NCI-H510A treated with DMSO at 0.1 percent for 48 hours (cell line): Measurements from ENCODE around the gene GTF2H1.
A peak's percentile ranks its signal among the peaks of the same experiment; 100 is the strongest.
"Not testable (repeated sequence)": the region's sequence is repeated elsewhere in the genome, so short reads cannot be mapped to it uniquely, and the experiment has no call there.

Experiments
- DNase-seq: peaks from one replicate; lab custom pipeline; 2025; lab: John Stamatoyannopoulos, UW

The GTF2H1 gene

DNA sequence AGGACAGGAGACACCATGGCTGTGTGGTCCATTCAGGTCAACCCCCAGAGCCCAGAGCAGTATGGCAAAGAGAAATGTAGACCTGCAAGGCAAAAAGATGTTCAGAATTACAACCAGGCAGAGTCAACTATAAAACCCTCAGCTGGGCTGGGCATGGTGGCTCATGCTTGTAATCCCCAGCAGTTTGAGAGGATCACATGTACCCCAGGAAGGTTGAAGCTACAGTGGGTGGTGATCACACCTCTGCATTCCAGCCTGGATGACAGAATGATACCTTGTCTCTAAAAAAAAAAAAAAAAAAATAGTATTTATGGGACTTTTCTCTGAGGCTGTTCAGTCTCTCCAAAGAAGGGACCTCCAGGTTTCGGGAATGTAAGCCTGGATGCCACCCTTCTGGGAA lies 53.6 kb downstream of the GTF2H1 start:
- no peak for DNase-seq

DNA sequence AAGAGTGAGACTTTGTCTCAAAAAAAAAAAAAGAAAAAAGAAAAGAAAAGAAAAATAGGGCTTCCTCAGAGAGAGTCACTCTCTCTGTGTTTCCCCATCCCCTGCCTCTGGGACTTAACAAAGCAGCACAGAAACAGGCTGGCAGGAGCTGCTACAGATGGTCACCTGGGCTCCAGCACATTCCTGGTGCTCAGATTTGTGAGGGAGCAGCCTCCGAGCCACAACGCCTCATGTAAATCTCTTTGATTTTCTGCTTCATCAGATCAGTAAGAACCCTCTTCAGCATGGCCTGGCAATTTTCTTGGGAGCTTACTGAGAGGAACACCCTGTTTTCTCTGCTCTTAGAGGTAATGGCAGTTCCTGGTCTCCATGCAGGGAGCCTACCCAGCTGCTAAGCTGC lies 56.8 kb downstream of the GTF2H1 start:
- no peak for DNase-seq

DNA sequence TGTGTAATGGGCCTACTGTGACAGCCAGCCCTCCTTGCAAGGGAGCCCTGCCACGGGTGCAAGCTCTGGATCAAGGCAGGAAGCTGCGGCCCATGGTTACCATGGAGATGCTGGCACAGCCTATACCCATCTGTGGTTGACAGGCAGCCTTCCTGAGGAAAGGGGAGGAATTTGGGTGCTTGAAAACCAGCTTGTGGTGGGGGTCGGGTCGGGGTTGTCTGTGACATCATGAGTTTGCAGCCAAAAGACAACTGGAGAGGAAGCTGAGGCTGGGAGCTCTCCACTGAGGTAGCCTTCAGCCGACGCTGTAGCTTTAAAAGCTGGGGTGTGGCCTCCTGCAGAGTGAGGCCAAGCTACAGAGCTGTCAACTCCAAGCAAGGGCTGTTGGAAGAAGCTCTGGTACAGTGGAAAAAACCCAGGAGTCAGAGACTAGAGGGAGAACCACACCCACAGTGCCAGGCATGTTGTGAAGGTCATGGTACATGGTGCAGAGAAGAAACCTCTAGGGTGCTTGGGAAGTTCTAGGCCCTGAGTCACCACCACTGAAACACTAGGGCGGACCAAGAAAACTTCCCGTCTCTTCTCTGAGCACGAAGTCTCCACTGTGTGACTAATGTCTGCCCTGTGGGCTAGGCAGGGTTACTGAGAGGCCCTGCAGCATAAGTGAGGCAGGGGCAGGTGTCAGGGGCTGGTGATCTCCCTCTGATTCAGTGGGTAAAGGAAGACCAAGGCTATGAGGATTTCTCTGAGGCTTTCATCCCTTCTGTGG lies 61.2 kb downstream of the GTF2H1 start:
- DNase-seq: peak; percentile 11

DNA sequence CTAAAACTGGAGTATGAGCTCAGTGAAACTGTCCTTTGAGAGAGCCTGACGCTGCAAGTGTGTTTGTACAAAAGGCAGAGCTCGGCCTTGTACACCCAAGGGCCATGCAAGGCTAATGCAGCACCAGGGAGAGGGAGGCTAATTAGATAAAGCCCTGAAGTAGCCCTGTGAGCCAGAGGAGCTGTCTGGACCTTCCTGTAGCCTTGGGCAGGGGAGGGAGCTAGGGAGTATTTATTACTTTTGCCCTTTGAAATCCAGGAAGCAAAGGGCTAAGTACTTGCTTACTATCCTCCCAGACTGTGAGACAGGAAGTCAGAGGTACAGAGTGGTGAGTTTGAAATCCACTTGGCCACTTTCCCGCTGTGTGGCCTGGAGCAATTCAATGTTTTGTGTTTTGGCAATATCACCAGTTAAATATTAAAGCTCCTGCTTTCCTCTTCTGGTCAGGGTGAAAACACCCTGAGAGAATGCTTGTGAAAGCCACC lies 61.8 kb downstream of the GTF2H1 start:
- peak; percentile 11 for DNase-seq

DNA sequence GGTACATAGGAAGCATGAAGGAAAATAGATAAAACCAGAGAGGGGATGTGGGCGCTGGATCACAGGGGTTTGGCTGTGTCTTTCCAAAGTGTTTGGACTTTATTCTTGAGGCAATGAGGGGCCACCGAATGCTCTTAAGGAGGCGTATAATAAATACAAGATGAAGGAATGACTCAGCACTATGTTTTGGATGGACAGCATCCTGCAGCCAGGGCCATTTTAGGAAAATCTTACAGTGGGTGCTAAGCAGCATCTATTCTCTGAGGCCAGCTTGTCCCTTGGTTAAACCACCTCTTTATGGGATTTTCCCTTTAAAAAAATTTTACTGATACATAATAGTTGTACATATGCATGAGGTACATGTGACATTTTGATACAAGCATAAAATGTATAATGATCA lies 67.7 kb downstream of the GTF2H1 start:
- DNase-seq: no peak

DNA sequence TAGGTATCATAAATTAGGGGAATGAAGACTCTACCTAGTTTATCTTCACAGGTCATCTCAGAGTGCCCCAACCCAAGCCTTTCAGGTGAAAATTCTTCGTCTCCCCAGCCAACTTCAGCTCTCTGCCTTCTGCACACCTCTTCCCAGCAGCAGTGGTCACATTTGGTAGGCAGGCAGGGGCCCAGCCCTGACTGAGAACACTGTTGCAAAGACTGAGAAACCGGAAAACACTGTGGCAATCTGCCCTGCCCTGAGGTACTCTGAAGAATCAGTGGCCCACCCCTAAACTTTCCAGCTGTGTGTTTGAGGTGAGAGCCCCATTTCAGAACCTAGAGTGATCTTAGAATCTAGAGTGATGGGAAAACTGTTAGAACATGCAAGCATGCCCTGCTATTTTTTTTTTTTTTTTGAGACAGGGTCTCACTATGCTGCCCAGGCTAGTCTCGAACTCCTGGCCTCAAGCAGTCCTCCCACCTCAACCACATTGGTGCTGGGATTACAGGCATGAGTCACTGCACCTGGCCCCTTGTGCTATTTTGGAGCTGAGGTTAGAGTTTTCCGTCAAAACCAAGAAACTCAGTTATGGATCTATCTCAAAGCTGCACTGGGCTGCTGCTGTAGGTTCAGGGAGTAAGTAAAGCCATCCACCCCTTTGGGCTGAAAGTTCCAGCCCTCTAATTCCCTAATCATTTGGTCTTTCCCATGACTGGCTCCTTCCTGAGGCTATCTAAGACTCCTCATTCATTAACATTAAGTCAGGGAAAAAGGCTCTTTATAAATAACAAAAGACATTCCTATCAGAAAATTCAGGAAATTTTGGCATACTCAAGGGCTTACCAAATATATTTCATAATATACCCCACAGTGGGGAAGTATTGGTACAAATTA lies 70.3 kb downstream of the GTF2H1 start:
- DNase-seq: no peak

DNA sequence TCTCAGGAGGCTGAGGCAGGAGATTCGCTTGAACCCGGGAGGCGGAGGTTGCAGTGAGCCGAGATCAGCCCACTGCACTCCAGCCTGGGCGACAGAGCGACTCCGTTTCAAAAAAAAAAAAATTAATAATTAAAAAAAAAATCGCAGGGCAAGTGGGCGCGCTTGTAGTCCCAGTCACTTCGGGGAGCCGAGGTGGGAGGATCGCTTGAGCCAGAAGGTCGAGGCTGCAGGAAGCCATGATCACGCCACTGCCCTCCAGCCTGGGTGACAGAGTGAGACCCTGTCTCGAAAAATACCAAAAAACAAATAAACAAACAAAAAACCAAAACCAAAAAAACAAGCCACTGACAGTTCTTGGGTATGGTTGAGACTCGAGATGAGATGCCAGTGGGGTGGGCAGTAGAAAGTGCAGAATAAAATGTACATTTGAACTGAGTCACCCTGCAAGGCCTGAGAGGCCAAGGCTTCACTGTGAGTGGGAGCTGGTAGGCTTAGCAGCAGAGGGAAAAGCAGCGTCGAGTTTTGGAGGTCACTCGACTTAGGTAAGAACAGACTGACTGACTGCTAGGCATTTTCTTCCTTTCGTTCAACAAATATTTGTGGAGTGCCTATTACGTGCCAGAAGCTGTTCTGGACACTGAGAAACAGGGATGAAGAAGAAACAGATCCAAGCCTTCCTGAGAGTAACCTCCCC lies 71.4 kb downstream of the GTF2H1 start:
- DNase-seq: peak; percentile 69

DNA sequence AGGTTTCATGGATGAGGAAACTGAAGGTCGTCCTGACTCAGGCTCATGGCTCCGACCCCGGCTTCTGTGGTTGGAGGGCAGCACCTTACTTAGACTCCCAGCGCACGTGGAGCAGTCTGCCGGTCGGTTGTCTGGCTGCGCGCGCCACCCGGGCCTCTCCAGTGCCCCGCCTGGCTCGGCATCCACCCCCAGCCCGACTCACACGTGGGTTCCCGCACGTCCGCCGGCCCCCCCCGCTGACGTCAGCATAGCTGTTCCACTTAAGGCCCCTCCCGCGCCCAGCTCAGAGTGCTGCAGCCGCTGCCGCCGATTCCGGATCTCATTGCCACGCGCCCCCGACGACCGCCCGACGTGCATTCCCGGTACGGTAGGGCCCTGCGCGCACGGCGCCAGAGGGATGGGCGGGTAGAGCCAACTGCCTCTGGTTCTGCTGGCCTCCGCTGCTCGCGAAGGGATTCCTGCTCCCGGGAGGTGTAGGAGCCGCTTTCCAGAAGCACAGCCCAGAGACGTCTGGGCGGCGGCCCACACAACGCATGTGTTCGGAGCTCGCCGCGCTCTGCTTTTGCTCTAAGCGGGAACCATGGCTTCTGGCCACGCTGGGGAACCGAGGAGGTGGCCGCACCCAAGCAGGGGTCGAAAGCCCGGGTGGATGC lies 72.0 kb downstream of the GTF2H1 start, which contains the start of gene LDHA:
Gene LDHA, plus strand, starts transcription at position 289 of the 653 bp plus-strand sequence. CDS start 2,280 bp downstream, outside the sequence.
- peak; percentile 74 for DNase-seq

DNA sequence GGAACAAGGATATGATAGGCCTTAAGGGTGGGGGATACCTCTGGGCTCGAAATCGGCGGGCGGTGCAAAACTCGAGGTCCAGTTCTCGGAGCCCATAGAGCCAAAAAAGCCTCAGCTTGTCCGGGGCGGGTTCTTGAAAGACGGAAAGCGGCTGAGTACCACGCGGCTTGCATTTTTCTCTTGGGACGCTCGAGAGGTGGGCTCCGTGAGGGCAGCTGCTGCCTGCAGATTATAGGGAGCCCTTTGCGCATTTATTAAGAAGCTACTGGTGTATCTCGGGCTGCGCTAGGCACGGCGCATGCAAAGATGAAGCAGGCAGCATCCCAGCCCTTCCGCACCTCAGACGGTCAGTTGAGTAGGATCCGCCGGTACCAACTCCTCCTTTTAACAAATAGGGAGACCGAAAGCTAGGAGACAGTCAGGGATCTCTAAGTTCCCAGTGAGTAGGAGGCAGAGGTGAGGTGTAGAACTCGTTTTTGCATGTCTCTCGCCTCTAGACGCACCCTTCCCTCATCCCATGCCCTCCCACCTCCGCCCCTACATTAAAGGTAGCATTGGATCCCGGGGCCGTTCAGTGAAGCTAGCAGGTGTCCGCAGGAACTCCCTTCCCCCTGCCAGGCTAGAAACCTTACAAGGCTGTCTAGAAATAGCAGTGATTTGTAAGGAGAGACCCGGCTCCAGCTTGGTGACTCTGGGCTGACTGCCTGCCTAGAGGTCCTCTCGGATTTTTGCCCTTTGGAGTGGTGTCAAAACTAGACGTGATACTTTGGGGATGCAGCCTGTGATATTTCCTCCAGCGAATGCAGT lies 72.8 kb downstream of the GTF2H1 start:
- DNase-seq: peak; percentile 20

DNA sequence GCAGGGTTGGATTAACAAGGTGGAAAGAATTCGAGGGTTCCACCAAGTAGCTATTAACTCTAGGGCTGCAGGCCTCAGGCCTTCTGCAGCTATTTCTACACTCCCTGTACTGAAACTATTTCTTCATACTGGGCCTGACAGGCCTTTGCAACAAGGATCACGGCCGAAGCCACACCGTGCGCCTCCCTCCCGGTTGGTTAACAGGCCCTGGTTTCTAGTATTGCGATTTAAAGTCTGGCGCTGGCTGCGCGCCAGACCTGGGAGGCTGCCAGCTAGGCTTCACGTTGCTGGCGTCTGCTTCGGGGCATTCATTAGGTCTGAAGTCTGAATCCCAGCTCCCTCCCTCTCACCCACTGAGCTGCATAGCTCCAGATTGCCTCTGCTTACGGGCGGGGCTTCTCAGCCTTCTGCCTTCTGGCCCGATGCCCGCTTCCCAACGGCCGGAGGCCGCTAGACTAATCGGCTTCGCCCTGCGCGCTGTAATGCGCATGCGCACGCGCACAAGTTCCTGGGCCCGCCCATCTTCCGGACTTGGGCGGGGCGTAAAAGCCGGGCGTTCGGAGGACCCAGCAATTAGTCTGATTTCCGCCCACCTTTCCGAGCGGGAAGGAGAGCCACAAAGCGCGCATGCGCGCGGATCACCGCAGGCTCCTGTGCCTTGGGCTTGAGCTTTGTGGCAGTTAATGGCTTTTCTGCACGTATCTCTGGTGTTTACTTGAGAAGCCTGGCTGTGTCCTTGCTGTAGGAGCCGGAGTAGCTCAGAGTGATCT lies 73.6 kb downstream of the GTF2H1 start:
- DNase-seq: peak; percentile 87

DNA sequence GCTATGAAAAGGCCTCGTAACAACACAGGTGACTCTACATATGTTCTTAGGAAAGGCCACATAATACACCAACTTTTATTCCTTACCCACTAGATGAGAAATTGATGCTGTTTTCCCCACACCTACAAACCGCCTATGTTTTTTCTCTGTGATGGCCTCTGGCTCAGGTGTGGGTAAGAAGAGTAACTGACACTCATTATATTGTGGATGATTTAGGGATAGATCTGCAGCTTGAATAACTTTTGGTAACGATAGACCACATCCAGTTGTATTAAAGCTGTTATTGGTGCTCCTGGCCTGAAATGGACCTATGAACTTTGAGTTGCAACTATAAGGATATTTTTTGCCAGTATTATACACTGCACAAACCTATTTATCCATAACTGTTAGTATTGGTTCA lies 75.6 kb downstream of the GTF2H1 start:
- no peak for DNase-seq

DNA sequence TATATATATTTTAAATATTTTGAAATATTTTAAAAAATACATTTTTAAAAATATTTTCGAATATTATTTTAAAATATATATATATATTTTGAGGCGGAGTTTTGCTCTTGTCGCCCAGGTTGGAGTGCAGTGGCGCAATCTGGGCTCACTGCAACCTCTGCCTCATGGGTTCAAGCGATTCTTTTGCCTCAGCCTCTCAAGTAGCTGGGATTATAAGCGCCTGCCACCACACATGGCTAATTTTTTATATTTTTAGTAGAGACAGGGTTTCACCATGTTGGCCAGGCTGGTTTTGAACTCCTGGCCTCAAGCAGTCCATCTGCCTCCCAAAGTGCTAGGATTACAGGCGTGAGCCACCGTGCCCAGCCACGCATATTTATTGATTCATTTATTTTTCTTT lies 78.7 kb downstream of the GTF2H1 start:
- DNase-seq: not testable (repeated sequence)

DNA sequence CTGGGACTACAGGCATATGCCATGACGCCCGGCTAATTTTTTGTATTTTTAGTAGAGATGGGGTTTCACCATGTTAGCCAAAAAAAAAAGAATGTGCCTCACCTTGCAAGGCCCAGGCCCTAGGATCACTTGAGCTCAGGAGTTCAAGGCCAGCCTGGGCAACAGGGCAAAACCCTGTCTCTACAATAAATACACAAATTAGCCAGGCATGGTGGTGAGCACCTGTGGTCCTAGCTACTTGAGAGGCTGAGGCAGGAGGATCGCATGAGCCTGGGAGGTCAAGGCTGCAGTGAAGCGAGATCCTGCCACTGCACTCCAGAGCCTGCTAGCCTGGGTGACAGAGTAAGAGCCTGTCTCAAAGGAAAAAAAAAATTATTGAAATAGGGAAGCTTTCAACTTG lies 81.7 kb downstream of the GTF2H1 start:
- DNase-seq: no peak

DNA sequence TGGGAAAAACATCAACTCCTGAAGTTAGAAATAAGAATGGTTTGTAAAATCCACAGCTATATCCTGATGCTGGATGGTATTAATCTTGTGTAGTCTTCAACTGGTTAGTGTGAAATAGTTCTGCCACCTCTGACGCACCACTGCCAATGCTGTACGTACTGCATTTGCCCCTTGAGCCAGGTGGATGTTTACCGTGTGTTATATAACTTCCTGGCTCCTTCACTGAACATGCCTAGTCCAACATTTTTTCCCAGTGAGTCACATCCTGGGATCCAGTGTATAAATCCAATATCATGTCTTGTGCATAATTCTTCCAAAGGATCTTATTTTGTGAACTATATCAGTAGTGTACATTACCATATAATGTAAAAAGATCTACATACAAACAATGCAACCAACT lies 85.0 kb downstream of the GTF2H1 start:
- not testable (repeated sequence) for DNase-seq

DNA sequence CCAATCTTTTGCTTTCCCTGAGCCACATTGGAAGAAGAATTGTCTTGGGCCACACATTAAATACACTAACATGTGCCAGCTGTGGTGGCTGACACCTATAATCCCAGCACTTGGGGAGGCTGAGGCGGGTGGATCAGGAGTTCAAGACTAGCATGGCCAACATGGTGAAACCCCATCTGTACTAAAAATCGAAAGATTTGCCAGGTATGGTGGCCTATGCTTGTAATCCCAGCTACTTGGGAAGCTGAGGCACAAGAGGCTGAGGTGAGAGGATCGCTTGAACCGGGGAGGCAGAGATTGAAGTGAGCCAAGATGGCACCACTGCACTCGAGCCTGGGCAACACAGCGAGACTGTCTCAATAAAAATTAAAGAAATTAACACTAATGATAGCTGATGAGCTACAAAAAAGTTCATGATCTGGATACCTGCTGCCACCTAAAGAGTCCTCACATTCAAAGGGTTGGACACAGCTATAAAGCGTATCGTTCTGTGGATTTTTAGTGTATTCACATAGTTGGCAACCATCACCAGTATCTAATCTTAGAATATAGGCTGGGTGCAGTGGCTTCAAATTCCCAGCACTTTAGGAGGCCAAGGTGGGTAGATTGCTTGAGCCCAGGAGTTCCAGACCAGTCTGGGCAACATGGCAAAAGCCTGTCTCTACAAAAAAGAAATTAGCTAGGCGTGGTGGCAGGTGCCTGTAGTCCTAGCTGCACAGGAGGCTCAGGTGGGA lies 86.4 kb downstream of the GTF2H1 start:
- DNase-seq: no peak

DNA sequence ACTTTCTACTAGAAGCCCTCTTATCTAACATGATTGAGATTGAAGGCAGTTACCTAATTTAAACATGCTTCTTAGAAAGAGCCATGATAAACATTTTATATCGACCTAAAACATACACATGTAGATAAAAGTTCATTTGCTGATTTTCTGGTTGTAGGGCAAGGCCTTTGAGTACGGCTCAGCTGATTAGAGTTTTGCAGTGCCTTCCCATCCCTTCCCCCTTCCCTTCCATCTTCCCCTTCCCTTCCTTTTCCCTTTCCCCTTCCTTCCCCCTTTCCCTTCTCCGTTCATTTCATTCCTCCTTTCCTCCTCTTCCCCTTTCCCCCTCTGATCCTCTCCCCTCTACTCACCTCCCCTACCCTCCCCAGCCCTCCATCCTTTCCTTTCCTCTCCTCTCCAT lies 94.1 kb downstream of the GTF2H1 start:
- no peak for DNase-seq
